GM19438 (cell line): ENCODE data around the gene EVI5L.
"Not testable (repeated sequence)": the region's sequence is repeated elsewhere in the genome, so short reads cannot be mapped to it uniquely, and the experiment has no call there.

Experiments
- ATAC-seq: cut with Tn5 transposase; IDR thresholded peaks from one replicate; pipeline ENCODE4 v1.9.1; 2021; ENCODE audit warnings: low read depth; ENCODE audit not compliant: unreplicated experiment

The EVI5L gene

DNA sequence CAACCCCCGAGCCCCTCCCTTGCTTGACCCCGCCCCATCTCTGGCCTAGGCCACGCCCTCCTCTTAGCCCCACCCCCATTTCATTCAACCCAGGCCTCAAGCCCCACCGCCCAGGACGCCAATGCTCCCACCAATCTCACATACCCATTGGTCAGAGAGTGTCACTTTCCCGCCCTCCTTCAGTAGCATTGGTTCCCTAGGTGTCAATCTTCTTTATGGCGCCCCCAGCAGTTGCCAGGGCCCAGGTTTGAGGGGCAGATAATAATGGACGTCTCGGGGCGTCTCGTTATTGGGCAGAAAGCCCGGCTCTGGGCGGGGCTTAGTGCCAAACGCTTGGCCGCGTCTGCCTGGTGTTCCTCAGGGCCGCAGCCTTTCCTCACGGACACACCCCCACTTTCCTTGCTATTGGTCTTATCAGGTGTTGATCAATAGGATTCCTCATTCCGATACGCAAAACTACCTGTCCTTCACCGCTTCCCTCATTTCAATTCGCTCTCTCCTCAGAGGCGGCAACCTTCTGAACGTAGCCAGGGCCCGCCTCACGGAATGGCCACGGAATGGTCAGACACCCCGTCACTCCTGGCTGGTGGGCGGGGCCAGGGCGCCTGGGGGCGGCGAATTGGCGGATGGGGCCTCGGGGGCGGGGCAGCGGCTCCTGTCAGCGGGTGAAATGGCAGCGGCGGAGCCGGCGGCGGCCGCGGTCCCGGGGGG is at the start of gene EVI5L:
TSS of gene EVI5L (plus strand) at position 658 of the 711 bp plus-strand sequence. CDS start 16,325 bp downstream, outside the sequence.
- peak; percentile 88 for ATAC-seq

DNA sequence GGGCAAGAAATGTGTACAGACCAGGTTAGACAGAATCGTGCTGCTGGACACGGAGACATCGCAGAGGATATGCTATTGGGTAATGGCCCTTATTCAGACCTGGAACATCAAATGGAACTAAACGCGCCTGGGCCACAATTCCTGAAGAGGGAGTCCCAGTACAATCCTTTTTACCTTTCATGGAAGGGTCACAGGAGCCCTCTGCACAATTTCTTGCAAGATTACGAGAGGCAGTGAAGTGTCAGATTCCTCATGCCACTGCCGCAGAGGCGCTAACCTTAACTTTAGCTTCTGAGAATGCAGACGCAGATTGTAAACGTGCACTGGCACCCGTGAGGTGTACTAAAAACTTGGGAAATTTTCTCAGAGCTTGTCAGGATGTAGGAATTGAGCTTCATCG is 48.9 kb upstream of the EVI5L start:
- no peak for ATAC-seq

- ATAC-seq: no peak
Measured at GRCh38 chr19:7783991-7784423, 46.0 kb upstream of the EVI5L start.

- no peak for ATAC-seq
Measured at GRCh38 chr19:7784856-7785255, 45.2 kb upstream of the EVI5L start.

- no peak for ATAC-seq
Measured at GRCh38 chr19:7787141-7787540, 42.9 kb upstream of the EVI5L start.

DNA sequence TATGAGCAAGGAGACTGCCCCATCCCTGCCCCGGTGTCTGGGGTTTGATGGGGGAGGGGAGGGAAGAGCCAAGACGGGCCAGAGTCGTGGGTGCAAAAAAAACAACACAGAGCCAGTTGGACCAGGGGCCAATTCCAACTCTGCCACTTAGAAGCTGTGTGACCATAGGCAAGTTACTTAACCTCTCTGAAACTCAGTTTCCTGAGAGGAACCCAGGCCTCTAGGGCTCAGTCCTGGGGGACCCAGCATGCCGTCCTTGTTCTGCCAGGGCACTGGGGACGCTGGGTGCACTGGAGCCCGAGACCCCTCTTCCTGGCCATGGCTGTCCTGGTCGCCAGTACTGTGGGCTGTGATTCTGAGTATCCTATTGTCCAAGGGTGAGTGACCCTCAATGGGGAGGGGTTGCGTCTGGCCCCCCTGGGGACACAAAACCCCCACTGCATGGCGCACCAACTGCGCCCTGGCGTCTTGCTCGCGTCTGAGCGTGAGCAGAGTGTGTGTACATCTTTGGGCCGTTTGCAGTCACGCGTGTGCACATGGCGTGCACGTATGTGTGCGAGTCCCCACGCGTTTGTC is 42.3 kb upstream of the EVI5L start:
- no peak for ATAC-seq

- ATAC-seq: no peak
Measured at GRCh38 chr19:7788178-7788932, 41.7 kb upstream of the EVI5L start.

DNA sequence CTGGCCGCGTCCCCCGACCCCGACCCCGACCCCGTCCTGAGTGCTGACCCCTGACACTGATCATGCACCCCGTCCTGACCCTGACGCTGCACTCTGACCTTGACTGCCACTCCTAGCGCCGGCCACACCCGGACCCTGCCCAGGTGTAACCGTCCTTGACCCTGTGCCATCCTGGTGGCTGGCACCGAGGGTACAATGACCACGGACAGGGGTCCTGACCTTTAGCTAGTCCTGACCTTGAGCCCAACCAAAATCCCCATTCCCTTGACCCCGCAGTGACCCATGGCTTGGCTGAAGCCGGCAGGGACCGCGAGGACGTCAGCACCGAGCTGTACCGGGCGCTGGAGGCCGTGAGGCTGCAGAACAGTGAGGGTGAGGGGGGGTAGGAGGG is 41.1 kb upstream of the EVI5L start:
- no peak for ATAC-seq

DNA sequence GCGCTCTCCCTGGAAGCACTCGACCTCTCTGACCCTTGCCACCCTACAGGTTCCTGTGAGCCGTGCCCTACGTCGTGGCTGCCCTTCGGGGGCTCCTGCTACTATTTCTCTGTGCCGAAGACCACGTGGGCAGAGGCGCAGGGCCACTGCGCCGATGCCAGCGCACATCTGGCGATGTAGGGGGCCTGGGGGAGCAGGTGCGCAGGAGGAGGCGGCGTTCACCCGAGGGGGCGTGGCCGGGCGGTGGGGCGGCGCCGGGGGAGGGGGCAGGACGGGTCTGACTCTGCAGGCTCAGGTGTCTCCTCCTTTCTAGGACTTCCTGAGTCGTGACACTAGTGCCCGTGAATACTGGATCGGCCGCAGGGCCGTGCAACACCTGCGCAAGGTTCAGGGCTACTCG is 40.6 kb upstream of the EVI5L start:
- ATAC-seq: no peak

- no peak for ATAC-seq
Measured at GRCh38 chr19:7790416-7790815, 39.6 kb upstream of the EVI5L start.

- no peak for ATAC-seq
Measured at GRCh38 chr19:7792281-7792680, 37.7 kb upstream of the EVI5L start.

- not testable (repeated sequence) for ATAC-seq
Measured at GRCh38 chr19:7792701-7793100, 37.3 kb upstream of the EVI5L start.

- ATAC-seq: no peak
Measured at GRCh38 chr19:7793493-7793892, 36.5 kb upstream of the EVI5L start.

- ATAC-seq: no peak
Measured at GRCh38 chr19:7795555-7796161, 34.4 kb upstream of the EVI5L start.

DNA sequence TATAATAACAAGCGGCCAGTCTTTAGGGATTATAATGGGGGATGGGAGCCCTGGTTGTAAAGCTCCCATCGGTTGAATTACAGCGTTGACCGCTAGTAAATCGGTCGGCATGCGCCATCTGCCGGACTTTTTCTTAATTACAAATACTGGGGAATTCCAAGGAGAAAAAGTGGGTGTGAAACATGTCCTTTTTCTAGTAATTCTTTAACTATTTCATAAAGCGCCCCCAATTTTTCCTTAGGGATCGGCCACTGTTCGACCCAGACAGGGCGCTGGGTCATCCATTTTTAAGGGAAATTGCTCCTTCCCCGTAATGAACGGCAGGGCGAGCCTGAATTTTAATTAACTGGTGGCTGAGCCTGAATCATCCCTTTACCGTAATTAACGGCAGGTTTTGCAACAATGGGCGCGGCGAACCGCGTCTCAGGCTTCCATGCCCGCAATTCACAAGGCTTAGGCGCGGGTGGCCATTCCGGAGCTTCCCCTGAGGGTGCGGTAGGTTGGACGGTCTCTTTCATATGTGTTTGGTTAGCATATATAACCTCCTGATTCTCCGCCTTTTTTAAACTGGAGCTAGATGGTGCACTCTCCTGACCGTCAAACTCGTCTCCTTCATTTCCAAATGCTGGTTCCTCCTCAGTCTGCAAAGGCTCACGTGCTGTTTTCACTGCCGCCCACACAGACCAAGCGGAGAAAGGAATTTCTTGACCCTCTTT is 30.2 kb upstream of the EVI5L start:
- no peak for ATAC-seq

- ATAC-seq: no peak
Measured at GRCh38 chr19:7801020-7801570, 28.9 kb upstream of the EVI5L start.

DNA sequence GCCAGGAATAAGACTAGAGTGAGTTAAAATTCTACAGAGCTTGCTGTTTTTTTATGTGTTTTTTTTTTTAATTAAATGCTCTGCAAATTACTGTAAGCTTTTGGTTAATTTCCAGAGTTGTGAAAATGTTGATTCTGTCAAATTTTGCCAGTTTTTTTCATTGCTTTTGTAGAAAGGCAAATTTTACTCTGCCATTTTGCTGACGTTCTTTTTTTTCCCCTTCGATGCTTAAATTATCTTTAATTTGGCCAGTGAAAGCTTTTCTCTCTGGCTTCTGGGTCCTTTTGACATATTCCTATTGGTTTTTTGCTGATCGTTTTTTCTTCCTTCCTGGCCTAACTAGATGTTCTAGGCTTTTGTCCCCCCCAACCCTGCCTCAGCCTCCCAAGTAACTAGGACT is 23.8 kb upstream of the EVI5L start:
- no peak for ATAC-seq

GRCh38 chr19:7806876-7807275 is 23.1 kb upstream of the EVI5L start:
- ATAC-seq: no peak

DNA sequence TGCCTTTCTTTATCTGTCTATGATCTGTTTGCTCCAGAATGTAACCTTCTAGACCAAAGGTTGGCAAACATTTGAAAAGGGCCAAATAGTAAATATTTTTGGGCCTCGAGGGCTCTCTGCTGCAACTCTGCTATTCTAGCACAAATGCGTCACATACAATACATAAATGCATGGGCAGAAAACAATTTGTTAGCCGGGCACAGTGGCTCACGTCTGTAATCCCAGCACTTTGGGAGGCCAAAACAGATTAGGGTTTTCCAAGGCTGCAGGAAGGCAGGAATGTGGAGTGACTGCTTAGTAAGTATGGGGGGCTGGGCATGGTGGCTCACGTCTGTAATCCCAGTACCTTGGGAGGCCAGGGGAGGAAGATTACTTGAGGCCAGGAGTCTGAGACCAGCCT is 21.9 kb upstream of the EVI5L start:
- no peak for ATAC-seq

- ATAC-seq: no peak
Measured at GRCh38 chr19:7811989-7812388, 18.0 kb upstream of the EVI5L start.
